Activated CD4-positive, alpha-beta T cell treated with anti-CD3 and anti-CD28 coated beads for 48 hours (primary cell): ENCODE results near the gene KCNMA1.

Experiments used
- DNase-seq: peaks from one replicate; pipeline ENCODE4 v3.0.0-alpha.2; 2020

The KCNMA1 gene

DNA sequence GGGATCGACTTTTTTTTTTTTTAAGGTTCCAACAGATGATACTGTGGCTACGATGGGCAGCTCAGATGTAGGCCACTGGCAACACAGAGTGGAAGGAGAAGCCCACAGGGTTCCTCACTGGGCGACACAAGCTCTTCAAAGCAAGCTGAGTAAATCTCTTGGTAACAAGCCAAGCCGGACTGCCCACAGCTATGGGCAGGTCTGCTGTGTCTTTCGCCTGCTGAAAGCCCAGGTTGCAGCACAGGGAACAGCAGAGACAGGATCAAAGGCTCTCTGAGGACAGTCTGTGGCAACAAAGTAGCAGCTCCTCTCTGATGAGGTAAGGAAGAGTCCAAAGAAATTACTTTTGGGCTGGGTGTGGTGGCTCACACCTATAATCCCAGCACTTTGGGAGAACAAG lies 83.6 kb downstream of the KCNMA1 start:
- DNase-seq = no peak

DNA sequence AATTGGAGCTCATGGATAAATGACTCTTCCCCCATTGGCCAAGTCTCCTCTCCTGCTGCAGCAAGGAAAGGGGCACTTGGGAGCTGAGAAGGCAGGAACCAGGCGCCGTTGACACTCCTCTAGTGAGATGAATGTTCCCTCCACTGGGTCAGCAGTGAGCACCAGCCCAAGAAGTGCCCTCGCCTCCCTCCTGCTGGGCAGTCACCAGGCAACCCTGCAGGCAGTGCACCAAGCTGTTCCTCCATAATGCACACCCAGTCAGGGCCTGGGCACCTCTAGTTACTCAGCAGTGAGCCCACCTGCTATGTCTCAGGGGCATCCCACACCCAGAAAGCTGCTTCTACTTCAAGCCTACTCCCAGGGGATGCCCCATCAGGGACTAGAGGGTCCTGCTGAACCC lies 84.3 kb downstream of the KCNMA1 start:
- DNase-seq = no peak

DNA sequence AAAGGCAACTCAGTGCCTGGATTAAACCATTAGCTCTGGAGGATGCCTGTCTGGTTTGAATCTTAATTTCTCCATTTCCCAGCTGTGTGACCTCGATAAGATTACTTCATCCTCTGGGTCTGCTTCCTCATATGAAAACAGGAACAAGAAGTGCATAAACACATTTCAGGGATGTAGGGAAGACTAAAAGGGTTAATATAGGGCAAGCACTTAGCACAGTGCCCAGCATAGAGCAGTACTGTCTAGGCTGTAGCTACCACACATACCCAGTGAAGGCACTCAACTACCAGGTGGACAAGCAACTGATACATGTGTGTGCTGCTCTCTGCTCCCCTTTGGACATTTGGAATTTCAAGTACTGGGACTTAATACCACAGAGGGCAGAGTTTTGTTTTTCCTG lies 85.4 kb downstream of the KCNMA1 start:
- no peak for DNase-seq

DNA sequence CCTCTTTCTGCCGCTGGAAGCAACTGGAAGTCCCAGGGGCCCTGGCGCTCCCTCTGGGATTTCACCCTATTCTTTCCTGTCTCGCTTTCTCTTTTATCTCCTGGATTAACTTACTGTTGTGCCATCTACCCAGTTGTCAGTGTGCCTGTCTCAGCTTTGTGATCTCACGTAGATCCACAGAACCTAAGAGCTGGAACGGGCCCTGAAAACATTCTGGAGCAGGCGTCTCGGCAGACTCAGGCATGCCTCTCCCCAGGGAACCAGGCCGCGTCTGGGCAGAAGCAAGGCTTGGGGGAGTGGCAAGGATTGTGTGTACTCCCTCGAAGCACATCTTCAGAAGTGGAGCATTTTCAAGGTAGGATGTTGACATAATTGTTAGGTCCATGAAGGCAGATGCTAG lies 87.2 kb downstream of the KCNMA1 start:
- DNase-seq = no peak

DNA sequence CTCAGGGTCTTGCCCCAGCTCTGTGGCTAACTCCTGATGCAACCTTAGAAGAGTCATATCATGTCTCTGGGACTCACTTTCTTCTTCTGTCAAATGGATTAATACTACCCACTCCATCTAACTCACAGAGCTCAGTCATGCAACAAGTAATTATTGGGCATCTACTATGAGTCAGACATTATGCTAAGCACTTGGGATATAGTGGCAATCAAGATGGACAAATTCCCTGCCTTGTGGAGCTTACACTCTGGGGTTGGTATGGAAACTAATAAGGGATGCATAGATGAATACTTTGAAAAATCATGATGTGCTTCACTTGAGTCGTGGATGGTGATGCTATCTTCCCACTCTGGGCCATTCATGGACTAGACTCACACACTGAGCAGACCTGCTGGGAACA lies 88.9 kb downstream of the KCNMA1 start:
- no peak for DNase-seq

DNA sequence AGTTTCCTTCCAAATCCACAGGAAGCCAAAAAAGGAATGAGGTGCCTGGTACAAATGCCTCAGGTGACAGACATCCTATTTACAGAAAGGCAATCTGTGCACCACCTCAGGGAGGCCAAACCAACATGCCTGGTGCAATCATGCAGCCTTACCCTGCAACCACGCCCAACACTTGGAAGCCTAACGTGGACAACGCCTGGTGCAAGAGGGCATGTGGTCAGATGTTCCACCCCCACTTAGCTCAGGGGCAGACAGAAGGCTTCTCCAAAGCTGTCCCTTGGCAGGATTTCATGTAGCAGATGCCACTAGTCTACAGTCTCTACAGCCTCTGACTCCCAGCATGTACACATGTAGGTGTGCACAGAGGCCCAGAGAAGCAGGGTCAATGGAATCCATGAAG lies 89.5 kb downstream of the KCNMA1 start:
- DNase-seq = no peak

DNA sequence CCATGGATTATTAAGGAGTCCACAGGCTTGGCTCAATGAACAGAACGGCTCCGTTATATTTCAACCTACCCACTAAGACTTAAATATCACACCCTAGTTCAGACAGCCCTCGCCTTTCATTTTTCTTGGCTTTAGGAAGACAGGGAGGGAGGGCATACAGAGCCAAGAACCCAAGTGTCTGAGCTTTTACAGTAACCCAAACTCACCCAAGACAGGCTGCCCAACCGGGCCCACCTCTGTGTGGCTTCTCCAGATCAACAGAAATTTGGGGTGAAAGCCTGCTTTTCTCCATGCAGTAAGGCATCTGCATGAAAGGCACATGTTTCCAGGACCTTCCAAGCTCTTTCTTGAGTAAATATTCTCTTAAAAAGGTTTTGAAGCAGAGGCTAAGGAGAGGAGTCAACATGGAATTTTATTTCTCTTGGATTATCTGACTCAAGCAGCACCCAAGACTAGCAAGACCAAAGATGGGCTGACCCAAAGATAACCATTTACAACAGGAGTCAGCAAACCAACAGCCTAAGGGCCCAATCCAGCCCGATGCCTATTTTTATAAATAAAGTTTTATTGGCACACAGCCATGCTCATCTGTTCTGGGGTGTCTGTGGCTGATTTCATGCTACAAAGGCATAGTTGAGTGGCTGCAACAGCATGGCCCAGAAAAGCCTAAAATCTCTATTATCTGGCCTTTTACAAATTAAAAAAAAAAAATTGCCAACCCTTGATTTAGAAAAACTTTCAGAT lies 90.1 kb downstream of the KCNMA1 start:
- no peak for DNase-seq

DNA sequence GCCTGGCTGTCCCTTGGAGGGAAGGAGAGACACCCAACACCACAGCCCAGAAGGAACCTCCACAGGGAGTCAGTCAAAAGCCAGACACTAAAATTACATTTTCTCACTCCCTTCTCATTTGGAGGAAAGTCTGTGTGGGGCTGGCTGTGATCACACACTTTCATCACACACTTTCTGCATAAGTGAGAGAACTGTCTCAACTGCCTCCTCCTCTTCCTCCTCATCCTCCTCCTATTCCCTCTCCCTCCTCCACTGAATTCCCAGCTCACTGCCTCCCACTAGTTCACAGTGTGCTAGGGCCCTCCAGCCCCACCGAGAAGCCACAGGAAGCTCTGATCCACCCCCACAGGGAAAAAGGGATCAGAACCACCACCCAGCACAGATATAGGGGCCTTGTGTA lies 91.6 kb downstream of the KCNMA1 start:
- DNase-seq = no peak

DNA sequence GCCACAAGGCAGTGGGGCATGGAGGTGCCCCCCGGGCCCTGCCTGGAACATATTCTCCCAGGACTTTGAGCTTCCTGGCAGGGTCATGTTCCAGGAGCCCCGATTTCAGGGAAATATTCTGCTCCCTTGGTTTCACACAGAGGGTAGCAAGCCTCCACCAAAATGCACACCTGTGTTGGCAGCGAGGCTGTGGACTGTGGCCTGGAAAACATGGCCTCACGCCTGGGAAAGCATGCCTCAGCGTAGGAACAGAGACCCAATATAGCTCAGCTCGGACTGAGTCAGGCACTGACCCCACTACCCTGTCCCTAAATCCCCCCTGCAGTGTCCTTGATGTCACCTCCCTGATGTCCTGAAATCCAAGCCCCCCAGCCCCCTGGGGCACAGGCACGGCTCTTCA lies 92.0 kb downstream of the KCNMA1 start:
- no peak for DNase-seq

DNA sequence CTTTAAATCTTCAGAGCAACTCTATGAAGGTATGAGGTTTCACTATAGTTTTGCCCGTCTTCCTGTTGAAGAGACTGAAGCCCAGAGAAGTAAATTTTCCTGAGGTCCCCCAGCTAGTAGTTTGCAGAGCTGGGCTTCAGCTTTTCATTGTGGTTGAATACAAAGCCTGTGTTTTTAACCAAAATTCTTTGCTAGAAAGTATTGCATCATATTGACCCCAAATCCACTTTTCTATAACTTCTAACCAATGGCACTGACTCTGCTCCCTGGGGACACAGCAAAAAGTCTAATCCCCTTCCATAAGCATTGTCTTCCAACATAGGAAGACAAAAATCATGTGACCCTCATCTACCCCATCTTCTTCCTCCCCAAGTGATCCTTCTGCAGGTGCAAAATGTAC lies 93.0 kb downstream of the KCNMA1 start:
- DNase-seq = no peak

DNA sequence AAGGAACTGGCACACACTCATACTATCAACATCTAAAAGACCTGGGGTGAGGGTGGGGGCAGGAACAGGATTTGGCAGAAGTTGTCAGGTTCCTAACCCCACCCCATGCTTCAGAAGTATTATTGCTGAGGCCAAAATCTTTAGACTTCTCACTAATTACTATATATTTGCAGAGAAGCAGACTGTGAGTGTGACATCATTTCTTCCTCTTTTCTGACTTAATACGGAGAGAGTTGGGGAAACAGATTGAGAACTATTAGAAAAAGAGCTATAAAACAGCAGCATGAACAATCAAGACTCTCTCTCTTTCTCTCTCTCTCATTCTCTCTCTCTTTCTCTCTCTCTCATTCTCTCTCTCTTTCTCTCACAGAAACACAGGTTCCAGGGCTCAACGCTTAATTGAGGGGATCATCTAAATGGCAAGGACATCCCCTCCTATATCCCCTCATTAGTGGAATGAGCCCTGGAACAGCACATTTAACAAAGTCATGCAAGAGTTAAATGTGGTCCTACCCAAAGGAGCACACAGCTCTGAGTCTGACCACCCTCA lies 94.8 kb downstream of the KCNMA1 start:
- DNase-seq = no peak

DNA sequence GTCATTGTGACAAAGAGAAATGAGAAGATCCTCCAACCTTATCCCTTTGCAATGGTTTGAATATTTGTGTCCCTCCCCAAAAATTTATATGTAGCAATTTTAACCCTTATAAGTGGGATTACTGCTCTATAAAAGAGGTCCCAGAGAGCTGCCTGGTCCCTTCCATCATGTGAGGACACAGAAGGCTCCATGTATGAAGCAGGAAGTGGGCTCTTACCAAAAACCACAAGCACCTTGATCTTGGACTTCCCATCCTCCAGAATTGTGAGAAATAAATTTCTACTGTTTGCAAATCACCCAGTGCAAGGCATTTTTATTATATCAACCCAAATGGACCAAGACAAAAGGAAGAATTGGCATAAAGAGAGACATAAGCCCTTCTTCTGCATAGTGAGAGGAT lies 95.7 kb downstream of the KCNMA1 start:
- no peak for DNase-seq

DNA sequence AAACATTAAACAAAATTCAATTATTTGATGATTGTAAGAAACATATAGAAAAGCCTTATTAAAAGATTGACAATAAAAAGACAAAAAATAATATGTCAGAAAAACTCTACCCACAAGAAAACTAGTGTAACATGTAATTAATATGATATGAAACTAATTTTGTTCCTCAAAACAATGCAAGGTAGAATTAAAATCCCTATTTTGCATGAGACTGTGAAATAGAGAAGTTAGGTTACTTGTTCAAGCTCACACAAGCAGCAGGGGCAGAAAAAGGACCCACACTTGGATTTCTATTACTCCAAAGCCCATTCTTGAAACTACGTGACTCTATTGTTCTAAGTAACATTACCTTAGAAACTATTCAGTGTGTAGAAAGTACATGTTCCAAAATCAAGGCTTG lies 96.4 kb downstream of the KCNMA1 start:
- no peak for DNase-seq

DNA sequence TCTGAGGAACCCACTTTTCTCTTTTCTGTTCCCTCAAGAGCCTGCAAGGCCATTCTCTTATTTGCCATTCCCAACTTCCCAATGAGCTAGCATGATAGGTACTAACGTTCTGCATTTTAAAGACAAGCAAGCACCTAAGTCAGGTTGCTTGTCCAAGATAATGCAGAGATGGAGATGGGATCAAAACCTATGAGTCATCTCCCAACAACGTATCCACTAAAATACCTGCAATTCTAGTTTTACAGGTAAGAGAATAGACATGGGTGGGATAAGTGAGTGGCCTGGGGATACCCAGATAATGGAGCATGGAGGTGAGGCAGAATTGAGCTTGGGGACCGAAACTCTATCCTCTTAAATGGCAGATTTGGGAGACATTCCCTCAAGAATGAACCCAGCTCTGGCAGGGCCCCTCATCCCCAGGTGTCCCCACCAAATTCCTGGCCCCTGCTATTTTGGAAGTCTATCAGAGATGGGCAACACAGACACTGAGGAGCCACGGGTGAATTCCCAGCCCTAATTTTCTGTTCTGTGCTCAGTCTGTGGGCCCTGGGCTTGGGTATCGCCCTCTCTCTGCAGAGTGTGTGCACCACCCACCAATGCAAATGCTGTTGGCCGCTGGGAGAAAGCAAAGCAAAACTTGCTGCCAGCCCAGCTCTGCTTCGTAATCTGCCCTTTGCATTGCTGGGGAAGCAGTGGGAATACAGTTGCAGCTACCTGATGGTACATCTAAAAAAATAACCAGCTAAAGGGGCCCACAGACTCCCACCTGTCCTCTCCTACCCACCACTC lies 98.3 kb downstream of the KCNMA1 start:
- DNase-seq = no peak

DNA sequence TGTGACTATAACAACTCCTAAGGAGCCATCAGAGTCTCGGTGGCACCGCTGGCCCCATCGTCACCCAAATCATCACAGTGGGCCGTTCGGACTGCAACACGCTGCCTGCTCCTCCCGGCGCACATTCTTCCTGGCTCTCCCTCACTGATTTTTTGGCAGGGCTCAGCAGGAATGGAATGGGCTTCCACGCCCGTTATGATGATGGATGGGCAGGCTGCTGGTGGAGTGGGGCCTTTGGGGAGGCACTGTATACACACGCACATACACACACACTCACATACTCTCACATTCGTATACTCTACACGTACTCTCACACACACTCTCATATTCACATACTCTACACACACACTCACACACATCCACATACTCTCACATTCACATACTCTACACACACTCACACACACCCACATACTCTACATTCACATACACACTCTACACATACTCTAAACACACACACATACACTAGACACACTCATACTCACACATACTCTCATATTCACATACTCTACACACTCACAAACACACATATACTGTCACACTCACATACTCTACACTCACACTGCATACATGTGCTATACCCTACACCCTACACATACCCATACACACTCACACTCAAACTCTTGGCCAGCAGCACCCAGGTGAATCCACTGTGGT lies 99.8 kb downstream of the KCNMA1 start:
- no peak for DNase-seq

DNA sequence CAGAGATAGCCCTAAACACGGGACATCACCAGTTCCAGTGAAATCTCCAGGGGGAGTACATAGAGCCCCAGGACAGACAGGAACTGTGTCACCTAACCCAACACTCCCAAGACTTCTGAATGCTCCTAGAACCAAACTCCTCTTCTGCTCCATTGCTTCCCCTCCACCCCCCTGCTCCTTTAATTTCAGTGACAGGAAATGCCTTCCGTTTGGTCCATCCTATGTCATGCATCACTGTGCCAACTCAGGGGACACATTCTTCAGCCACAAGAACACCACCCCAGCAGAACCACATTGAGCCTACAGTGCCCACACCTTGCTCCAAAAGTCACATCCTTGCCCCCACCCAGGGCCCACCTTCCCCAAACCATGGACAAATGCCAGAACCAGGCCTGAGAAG lies 100.5 kb downstream of the KCNMA1 start:
- DNase-seq = no peak

DNA sequence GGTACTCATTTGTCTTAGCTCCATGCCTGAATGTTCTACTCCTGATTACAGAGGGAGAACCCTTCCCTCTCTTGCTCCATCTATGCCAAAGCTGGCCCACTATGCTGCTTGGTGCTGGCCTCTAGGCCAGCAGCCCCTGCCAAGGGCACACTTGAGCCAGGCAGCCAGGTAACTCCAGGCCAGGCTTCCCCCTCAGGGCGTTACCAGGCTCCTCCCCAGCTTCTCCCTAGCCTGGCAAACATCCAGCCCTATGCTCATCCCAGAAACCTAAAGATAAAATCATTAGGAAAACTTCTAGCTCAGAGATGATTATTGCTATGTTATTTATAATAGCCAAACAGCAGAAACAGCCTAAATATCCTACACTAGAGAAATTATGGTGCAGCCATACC lies 103.7 kb downstream of the KCNMA1 start:
- no peak for DNase-seq

DNA sequence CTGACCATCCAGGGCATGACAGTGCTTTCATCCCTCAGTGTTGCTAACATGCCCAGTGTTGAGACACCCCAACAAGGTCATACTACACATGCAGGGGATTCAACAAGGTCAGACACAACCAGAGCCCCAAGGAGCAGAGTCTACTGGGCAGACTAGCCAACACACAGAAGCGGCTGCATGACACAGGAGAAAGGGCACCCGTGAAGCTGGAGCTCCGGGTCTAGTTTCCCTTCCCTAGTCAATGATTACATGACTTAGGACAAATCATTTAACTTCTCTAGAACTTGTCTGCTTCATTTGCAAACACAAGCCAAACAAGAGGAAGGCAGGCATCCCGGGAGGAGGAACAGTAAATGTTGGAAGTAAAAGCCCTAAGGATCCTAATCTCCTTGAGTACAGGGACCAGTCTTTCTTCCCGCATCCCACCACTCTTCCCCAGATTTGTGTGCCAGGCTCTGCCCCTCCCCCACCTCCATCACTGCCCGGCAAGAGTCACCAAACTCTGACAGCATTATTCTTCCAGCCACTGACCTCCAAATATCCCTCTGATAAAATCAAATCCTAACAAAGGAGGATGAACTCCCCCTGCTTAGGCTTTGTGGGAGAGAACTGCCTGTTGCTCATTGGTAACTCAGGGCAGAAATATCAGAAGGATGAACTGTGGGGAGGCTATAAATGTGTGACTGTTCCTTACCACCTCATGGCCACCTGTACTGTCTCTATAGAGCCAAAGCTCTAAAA lies 104.3 kb downstream of the KCNMA1 start:
- no peak for DNase-seq

DNA sequence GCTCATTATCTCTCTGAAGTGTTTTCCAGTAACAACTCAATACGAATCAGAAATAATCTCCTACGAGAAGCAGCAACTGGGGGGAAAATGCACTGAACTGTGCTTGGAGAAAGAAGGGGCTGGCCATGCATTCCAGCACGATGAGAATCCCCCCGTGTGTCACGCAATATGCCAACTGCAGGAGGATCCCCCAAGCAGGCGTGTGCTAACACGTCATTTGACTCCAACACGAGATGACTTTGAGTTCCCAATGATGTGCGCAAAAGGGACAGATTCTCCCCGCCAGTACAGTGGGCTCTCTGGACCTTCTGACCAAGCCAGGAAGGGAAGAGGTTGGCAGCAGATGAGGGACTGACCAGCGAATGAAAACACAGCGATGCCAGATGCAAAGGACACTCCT lies 105.5 kb downstream of the KCNMA1 start:
- DNase-seq = no peak

DNA sequence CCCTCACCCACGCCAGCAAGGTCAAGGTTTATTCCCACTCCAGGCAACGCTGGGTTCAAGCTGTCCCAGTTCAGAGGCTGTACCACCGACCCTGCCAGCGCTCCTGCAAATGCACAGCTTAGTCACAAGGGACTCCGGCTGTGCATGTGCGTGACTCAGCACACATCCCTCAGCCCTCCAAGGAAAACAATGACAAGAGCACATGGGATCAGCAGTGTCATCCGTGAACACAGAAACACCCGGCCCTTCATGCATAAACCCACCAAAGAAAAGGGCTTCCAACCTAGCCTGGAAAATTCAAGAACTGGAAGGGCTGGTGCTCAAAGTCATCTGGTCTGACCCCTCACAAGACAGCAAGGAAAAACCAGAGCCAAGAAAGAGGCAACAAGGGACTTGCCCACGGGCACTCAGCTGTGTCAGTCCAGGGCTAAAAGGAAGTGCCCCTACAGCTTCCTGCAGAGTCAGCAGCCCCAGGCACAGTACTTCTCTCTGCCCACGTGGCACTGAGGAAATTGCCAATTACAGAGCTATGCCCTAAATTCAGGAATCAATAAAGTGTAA lies 106.1 kb downstream of the KCNMA1 start:
- no peak for DNase-seq

DNA sequence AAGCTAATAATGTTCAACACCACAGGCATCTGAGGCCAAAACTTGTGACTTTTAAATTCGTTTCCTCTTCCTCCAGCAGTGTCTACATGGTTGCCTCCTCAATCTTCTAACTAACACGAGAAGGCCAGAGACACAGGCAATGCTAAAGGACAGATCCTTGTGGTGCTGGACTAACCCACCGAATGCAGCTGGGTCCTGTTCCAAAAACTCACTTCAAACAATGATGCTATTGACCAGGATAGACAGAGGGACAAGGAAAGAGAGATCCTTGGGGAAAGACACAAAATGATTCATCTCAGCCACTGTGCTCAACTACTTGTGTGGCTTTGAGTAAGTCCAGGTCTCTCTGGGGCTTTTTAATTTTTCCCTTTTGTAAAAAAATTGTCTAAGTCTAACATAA lies 107.6 kb downstream of the KCNMA1 start:
- no peak for DNase-seq

DNA sequence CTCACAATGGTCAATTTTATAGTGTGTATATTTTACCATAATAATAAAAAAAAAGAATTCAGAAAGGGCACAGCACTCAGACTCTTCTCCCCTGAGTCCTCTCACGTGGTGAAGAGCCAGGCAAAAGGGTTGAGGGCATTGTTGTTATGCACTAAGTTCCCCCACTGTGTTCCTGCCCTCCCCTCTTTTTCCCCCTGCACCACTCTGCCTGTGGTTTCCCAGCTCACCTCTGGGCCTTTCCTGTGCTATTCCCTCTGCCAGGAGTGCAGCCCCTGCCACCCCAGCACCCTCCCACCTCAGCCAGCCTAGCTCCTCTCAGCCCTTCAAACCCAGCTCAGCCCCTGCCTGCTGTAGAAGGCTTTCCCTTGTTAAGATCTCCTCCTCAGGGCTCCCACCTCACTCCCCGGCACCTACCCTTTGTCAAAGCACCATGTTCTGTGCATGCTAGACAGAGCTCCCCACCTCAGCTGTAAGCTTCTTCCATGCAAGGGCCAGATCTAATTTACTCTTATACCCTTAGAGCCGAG lies 108.5 kb downstream of the KCNMA1 start:
- DNase-seq = no peak

DNA sequence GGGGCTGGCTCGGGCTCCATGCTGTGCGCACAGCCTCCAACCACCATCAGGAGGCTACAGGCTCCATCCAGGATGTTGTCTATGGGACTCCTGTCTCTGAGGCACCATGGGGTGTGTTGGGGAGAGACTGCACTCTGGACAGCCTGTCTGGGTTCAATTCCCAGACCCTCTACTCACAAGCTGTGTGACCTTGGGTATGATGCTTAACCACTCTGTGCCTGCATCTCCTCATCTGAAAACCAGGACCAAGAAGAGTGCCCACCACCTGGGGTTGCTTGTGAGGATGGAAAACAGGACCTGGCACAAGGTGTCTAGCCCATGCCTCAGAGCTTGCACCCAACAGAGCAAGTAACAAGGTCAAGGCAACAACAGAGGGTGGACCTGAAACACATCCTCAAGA lies 109.8 kb downstream of the KCNMA1 start:
- no peak for DNase-seq
